ENCODE measurements around the gene DSTN. TPM values are rescaled to one million over a fixed set of nuclear protein-coding genes. Genes with fewer than 3 reads are reported as not detected.

The DSTN gene
- total and polyA plus RNA-seq, 8 donors = 334 to 1,254 (median 577) TPM

- WGBS, 5 donors = 61 to 79% (median 63%) methylated on average over 7 of the region's 7 CpGs
- no peaks in the 10 kb centered on the region for H3K36me3 ChIP-seq
- no peaks in the 10 kb centered on the region for H3K27me3 ChIP-seq
- DNase-seq = no peak
- H3K27ac ChIP-seq = no peak overlapping the region
- no peak overlapping the region for H3K4me3 ChIP-seq
- intact Hi-C loops (cut with DNase I; ENCODE audit: low total_unique reads) = loop anchor here (5.0 kb wide), 1 partner anchor 79 kb away; no protein-coding TSS in a partner anchor
- H3K4me1 ChIP-seq = peaks cover 0 to 31% (median 10%) of the 10 kb centered on the region in 4 donors
- peak in 1 of 3 donors; percentile 23 for TF ChIP-seq POLR2AphosphoS5 (IDR thresholded peaks at IDR 0.05)
- no peak for TF ChIP-seq CTCF (IDR thresholded peaks at IDR 0.05)
- TF ChIP-seq POLR2A (IDR thresholded peaks at IDR 0.05) = no peak
- TF ChIP-seq EP300 (IDR thresholded peaks at IDR 0.05) = no peak
- H3K9me3 ChIP-seq = no peaks in the 10 kb centered on the region
Observed at GRCh38 chr20:17538517-17539170, 31.2 kb upstream of the DSTN start.

- no peaks in the 10 kb centered on the region for H3K27me3 ChIP-seq
- intact Hi-C loops (cut with DNase I; ENCODE audit: low total_unique reads) = no loop called here
- H3K9me3 ChIP-seq = no peaks in the 10 kb centered on the region
- no peak for TF ChIP-seq CTCF (IDR thresholded peaks at IDR 0.05)
- no peak for TF ChIP-seq EP300 (IDR thresholded peaks at IDR 0.05)
- no peak for TF ChIP-seq POLR2A (IDR thresholded peaks at IDR 0.05)
- TF ChIP-seq POLR2AphosphoS5 (IDR thresholded peaks at IDR 0.05) = no peak
- no peak overlapping the region for H3K4me3 ChIP-seq
- no peaks in the 10 kb centered on the region for H3K36me3 ChIP-seq
- H3K27ac ChIP-seq = peak overlapping the region in 2 of 5 donors; percentile 34 to 83
- WGBS, 5 donors = 72 to 90% (median 87%) methylated on average over 3 of the region's 3 CpGs
- DNase-seq = no peak
- peaks cover 0 to 52% (median 13%) of the 10 kb centered on the region in 4 donors for H3K4me1 ChIP-seq
Observed at GRCh38 chr20:17541596-17541995, 28.3 kb upstream of the DSTN start.

- H3K36me3 ChIP-seq = no peaks in the 10 kb centered on the region
Observed at GRCh38 chr20:17541996-17542395, 27.9 kb upstream of the DSTN start.

GRCh38 chr20:17542481-17542880 is 27.4 kb upstream of the DSTN start:
- no peak overlapping the region for H3K4me3 ChIP-seq
- no peaks in the 10 kb centered on the region for H3K27me3 ChIP-seq
- peak overlapping the region in 4 of 5 donors; percentile 35 to 83 (median 73) for H3K27ac ChIP-seq
- WGBS, 5 donors = 76 to 97% (median 88%) methylated on average over 1 of the region's 1 CpG
- no peak for DNase-seq
- no peak for TF ChIP-seq POLR2A (IDR thresholded peaks at IDR 0.05)
- no peak for TF ChIP-seq CTCF (IDR thresholded peaks at IDR 0.05)
- TF ChIP-seq POLR2AphosphoS5 (IDR thresholded peaks at IDR 0.05) = no peak
- no peak for TF ChIP-seq EP300 (IDR thresholded peaks at IDR 0.05)
- intact Hi-C loops (cut with DNase I; ENCODE audit: low total_unique reads) = no loop called here
- no peaks in the 10 kb centered on the region for H3K36me3 ChIP-seq
- H3K4me1 ChIP-seq = peaks cover 0 to 44% (median 9%) of the 10 kb centered on the region in 4 donors
- no peaks in the 10 kb centered on the region for H3K9me3 ChIP-seq

More at GRCh38 chr20:17541996-17542395, 27.9 kb upstream of the DSTN start:
- Histone ChIP-seq H3K4me3 (no peak overlapping the region), H3K9me3 (no peaks in the 10 kb centered on the region), H3K27me3 (no peaks in the 10 kb centered on the region), H3K4me1 (peaks cover 0 to 49% (median 11%) of the 10 kb centered on the region in 4 donors), H3K27ac (peak overlapping the region in 4 of 5 donors; percentile 35 to 83 (median 73))
- no peak for TF ChIP-seq EP300 (IDR thresholded peaks at IDR 0.05)
- no peak for TF ChIP-seq POLR2AphosphoS5 (IDR thresholded peaks at IDR 0.05)
- no peak for TF ChIP-seq CTCF (IDR thresholded peaks at IDR 0.05)
- no peak for TF ChIP-seq POLR2A (IDR thresholded peaks at IDR 0.05)
- intact Hi-C loops (cut with DNase I; ENCODE audit: low total_unique reads) = no loop called here
- WGBS, 5 donors = 66 to 87% (median 85%) methylated on average over 5 of the region's 5 CpGs
- DNase-seq = no peak

Measured in stomach (tissue), 9 donors.